Hematopoietic multipotent progenitor cell treated with erythropoietin and hydrocortisone succinate and interleukin-3 and kit ligand, for 17 days (in vitro differentiated cells): ENCODE results near the gene PDLIM1.
"Not testable (repeated sequence)": the region's sequence is repeated elsewhere in the genome, so short reads cannot be mapped to it uniquely, and the experiment has no call there.

Experiments used
- DNase-seq: peaks from one replicate; pipeline ENCODE4 v3.0.0-alpha.2; 2015; ENCODE audit warnings: low spot score

Gene PDLIM1

DNA sequence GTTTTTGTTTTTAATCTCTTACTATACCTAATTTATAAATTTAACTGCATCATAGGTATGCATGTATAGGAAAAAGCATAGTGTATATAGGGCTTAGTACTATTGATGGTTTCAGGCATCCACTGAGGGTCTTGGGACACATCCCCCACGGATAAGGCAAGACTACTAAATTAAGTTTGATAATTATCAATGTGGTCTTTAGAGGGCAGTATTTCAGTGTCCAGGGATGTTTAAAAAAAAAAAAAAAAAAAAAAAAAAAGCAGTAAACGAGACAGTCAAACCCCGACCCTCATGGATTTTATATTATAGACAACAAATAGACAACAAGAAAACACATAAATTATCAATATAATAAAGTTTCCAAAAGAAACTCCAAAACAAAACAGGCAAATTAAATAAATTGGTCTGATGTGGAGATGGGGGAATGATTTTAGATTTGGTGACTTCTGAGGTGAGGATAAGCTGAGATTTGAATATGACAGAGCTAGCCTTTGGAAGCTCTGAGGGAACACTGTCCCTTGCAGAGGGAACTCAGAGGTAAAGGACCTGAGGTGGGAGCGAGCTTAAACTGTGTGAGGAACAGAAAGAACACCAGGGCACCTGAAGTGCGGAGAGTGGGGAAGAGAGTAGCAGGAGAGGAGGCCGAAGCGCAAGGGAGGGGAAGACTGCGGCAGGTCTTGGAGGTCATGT, 82.0 kb downstream of the PDLIM1 start:
- no peak for DNase-seq

DNA sequence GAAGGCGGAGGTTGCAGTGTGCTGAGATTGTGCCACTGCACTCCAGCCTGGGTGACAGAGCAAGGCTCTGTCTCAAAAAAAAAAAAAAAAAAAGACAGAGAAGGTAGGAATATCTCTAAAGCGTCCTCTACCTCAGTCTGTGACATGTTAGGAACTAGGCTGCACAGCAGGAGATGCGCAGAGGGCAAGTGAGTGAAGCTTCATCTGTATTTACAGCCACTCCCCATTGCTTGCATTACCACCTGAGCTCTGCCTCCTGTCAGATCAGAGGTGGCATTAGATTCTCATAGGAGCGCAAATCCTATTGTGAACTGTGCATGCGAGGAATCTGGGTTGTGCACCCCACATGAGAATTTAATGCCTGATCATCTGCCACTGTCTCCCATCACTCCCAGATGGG, 87.9 kb downstream of the PDLIM1 start:
- not testable (repeated sequence) for DNase-seq

DNA sequence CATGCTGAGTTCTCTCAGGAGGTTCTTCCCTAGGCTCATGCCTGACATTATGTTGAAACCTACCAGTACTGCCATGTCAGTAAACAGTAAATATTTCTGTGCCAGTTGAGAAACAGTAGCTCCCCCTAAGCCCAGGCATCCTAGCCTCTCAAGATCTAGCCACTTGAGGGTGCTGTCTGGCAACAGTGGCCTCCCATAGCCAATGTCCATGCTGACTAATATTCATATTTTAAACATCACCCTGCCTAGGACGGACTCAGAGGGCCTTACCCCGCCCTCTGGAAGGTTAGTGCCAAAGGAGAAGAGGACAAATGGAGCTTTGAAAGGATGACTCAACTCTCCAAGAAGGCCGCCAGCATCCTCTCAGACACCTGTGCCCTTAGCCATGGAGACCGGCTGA, 89.1 kb downstream of the PDLIM1 start:
- DNase-seq = no peak

DNA sequence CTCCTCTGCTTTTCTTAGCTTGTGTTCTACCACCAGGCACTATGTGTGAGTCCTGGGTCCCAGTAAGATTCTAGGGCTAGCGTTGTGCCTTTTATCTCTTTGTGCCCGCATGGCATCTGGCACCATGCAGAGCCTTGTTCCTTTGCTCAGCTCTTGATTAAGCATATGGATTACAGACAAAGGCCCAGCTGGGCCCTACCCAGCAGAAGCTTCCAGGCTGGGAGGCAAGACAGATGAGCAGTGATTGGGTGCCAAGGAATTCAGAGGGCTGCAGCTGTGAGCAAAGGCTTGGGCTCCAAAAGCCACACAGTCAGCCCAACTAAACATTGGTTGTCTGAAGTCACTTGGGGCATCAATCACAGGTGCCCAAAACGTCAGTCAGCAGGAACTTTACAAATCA, 94.8 kb downstream of the PDLIM1 start:
- DNase-seq = no peak

DNA sequence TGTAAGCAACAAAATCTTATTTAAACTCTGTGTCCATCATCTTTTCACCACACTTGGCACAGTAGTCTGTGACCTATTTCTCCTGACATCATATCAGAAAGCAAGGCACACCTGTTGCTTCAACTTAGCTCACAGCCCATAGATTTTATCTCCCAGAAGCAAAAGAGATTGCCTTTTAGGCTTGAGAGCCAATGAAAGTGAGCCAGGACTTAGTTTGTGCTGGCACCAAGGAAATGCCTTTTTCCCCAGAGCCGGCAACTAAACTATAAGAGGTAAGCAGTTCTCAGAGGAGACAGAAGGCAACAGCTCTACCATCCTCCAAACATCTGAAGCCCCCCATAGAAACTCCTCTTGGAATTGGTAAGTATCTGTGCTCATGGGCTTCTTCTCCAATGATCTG, 96.9 kb downstream of the PDLIM1 start, which contains the start of gene ACSM6:
TSS of gene ACSM6 (plus strand) at position 295 of the 400 bp plus-strand sequence. CDS start 248 bp downstream, outside the sequence.
- no peak for DNase-seq

DNA sequence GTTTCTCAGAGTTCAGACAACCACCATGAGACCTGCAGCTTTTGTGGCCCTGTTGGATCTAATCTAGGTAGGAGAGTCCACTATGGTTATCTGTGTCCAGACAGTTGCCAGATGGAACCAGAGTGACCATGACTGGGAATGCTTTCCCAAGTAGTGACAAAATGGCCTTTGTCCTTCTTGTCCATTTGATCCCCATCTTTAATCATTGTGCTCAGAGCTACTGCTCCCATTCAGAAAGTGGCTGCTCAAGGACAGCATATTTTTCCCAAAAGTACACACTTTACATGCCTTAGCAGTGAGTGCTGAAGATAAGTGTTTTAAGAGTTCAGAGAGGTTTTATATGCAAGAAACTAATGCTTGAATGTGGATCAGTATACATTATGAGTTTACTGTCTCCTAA, 102.2 kb downstream of the PDLIM1 start:
- no peak for DNase-seq

DNA sequence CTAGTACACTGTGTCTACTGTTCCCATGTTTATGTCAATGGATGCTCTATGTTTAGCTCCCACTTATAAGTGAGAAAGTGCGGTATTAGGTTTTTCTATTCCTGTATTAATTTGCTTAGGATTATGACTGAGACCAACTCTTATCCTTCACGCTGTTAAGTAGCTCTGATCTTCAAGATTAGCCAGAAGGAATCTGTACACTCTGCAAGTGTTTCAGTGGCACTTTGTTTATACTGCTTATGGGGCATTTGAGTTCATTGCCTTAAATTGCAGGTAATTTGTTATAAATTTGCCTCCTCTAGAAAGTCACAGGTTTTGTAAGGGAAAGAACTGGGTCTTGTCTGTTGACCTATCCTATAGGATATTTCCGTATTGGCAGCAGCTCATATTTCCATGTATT, 103.2 kb downstream of the PDLIM1 start:
- no peak for DNase-seq
